ENCODE results near the gene PKP4. TPM values are rescaled to one million over a fixed set of nuclear protein-coding genes. Genes with fewer than 3 reads are reported as not detected.
A peak's percentile ranks its signal among the peaks of the same experiment; 100 is the strongest.

The PKP4 gene
- total RNA-seq, 1 experiment from 2014 or later = 67.7 TPM

DNA sequence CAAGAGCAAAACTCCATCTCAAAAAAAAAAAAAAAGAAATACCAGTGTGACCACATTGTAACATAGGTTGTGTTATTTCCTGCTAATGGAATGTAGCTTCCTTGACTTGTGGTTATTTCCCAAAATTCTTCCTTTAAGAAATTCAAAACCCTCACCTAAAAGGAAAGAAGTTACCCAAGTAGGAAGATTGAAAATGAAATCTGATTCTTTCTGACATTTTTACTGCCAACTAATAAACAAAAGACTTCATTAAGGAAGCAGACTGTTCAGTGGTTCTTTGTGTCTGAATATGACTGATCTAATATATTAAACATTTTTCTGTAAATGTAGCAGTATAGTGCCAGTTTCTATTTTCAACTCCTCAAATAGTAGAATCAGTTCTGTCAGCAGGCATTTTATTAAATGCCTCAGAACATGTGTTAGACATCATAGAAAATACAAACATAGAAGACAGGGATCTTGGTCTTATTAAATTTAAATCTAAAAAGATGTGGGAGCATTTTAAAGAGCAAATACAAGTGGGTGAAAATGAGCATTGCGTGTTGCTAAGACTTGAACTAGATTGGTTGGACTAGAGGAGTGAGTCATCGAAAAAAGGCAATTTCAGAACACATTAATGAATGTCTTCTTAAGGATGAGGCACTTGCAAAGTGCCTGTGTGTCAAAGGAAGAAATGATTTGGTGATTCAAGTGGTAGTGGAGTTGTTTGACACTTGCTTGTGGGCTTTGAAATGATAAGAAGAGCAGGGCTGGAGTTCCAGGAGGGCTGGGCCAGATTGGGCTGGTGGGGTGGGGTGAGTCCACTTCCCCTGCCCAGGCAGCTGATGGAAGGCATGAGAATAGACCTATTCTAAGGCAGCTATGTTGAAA, 53.4 kb downstream of the PKP4 start:
- H3K9me3 ChIP-seq (ENCODE audit: low read depth, low read length, poor library complexity, severe bottlenecking) = no peaks in the 10 kb centered on the region
- BruUV-seq (replicated peaks) = no TSS peak

DNA sequence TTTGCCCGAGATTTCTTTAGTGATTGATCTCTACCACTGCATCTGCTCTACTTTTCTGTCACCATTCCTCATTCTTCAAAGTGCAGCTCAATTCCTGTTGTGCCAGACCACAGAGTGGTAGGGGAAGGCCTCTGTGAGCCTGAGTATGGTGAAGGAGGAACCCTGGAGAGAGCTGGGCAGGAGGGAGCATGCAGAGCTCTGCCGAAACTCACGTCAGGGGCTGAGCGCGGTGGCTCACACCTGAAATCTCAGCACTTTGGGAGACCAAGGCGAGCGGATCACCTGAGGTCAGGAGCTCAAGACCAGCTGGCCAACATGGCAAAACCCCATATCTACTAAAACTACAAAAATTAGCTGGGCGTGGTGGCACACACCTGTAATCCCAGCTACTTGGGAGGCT, 54.1 kb downstream of the PKP4 start:
- Histone ChIP-seq H3K36me3 (ENCODE audit: insufficient read depth, low read length, poor library complexity, severe bottlenecking) (no peaks in the 10 kb centered on the region), H3K4me1 (ENCODE audit: insufficient read depth, low read length, poor library complexity, severe bottlenecking) (peaks cover 17% of the 10 kb centered on the region), H3K9me3 (ENCODE audit: low read depth, low read length, poor library complexity, severe bottlenecking) (no peaks in the 10 kb centered on the region), H3K4me3 (ENCODE audit: low read depth, low read length, poor library complexity, severe bottlenecking) (no peak overlapping the region), H3K27ac (ENCODE audit: low read depth, low read length, poor library complexity, severe bottlenecking) (no peak overlapping the region), H3K27me3 (replicated peaks; ENCODE audit: insufficient read depth, low read depth, low read length, poor library complexity) (no peaks in the 10 kb centered on the region)
- intact Hi-C loops (cut with micrococcal nuclease; ENCODE audit: unreplicated experiment) = no loop called here
- TF ChIP-seq EZH2 (IDR thresholded peaks at IDR 0.05; ENCODE audit: borderline replicate concordance, low read depth, low read length, poor library complexity, severe bottlenecking) = no peak
- TF ChIP-seq, protein P1, sequence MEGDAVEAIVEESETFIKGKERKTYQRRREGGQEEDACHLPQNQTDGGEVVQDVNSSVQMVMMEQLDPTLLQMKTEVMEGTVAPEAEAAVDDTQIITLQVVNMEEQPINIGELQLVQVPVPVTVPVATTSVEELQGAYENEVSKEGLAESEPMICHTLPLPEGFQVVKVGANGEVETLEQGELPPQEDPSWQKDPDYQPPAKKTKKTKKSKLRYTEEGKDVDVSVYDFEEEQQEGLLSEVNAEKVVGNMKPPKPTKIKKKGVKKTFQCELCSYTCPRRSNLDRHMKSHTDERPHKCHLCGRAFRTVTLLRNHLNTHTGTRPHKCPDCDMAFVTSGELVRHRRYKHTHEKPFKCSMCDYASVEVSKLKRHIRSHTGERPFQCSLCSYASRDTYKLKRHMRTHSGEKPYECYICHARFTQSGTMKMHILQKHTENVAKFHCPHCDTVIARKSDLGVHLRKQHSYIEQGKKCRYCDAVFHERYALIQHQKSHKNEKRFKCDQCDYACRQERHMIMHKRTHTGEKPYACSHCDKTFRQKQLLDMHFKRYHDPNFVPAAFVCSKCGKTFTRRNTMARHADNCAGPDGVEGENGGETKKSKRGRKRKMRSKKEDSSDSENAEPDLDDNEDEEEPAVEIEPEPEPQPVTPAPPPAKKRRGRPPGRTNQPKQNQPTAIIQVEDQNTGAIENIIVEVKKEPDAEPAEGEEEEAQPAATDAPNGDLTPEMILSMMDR (conservative IDR thresholded peaks at IDR 0.05; ENCODE audit: low read depth, low read length) = no peak
- BruUV-seq (replicated peaks) = no TSS peak
- CTCF ChIA-PET = interaction anchor here (0.7 kb wide), 1 partner anchor 40 kb away, joined by 4 read pairs; no protein-coding TSS in a partner anchor
- no peak for DNase-seq (ENCODE audit: low spot score)
- POLR2A ChIA-PET (ENCODE audit: low non-redundant PET) = interaction anchor here (0.6 kb wide), 1 partner anchor 10 kb away, joined by 3 read pairs; no protein-coding TSS in a partner anchor

More for the DNA sequence above, 53.4 kb downstream of the PKP4 start:
- TF ChIP-seq, protein P1 (conservative IDR thresholded peaks at IDR 0.05; ENCODE audit: low read depth, low read length) = no peak
- no peak for TF ChIP-seq EZH2 (IDR thresholded peaks at IDR 0.05; ENCODE audit: borderline replicate concordance, low read depth, low read length, poor library complexity, severe bottlenecking)
- DNase-seq (ENCODE audit: low spot score) = peak; percentile 38
- Histone ChIP-seq H3K4me1 (ENCODE audit: insufficient read depth, low read length, poor library complexity, severe bottlenecking) (peaks cover 22% of the 10 kb centered on the region), H3K27me3 (replicated peaks; ENCODE audit: insufficient read depth, low read depth, low read length, poor library complexity) (no peaks in the 10 kb centered on the region), H3K36me3 (ENCODE audit: insufficient read depth, low read length, poor library complexity, severe bottlenecking) (no peaks in the 10 kb centered on the region), H3K27ac (ENCODE audit: low read depth, low read length, poor library complexity, severe bottlenecking) (no peak overlapping the region), H3K4me3 (ENCODE audit: low read depth, low read length, poor library complexity, severe bottlenecking) (no peak overlapping the region)
- CTCF ChIA-PET = interaction anchor here (0.7 kb wide), 1 partner anchor 41 kb away, joined by 4 read pairs; no protein-coding TSS in a partner anchor
- intact Hi-C loops (cut with micrococcal nuclease; ENCODE audit: unreplicated experiment) = no loop called here
- POLR2A ChIA-PET (ENCODE audit: low non-redundant PET) = no interaction called here

DNA sequence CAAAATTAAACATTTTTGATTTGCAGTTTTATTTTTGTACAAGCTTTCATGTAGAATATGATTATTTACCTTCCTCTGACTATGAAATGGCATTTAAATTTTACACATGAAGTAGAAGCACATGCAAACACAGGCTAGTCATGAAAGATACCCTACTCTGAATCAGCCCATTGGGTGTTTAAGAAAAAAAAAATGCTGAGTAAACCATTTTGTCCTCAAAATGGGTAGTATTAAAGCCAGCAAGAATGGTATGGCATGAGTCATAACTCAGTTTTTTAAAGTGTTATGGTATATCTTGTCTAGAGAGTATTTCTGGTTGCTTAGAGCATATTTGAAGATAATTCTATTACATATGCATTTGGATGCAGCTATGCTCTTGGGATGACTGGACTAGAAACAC, 55.0 kb downstream of the PKP4 start:
- ChIA-PET CTCF (no interaction called here), POLR2A (ENCODE audit: low non-redundant PET) (interaction anchor here (0.6 kb wide), 1 partner anchor 11 kb away, joined by 3 read pairs; no protein-coding TSS in a partner anchor)
- Histone ChIP-seq H3K4me1 (ENCODE audit: insufficient read depth, low read length, poor library complexity, severe bottlenecking) (peaks cover 11% of the 10 kb centered on the region), H3K4me3 (ENCODE audit: low read depth, low read length, poor library complexity, severe bottlenecking) (no peak overlapping the region), H3K36me3 (ENCODE audit: insufficient read depth, low read length, poor library complexity, severe bottlenecking) (no peaks in the 10 kb centered on the region), H3K9me3 (ENCODE audit: low read depth, low read length, poor library complexity, severe bottlenecking) (no peaks in the 10 kb centered on the region), H3K27ac (ENCODE audit: low read depth, low read length, poor library complexity, severe bottlenecking) (no peak overlapping the region), H3K27me3 (replicated peaks; ENCODE audit: insufficient read depth, low read depth, low read length, poor library complexity) (no peaks in the 10 kb centered on the region)
- no peak for TF ChIP-seq EZH2 (IDR thresholded peaks at IDR 0.05; ENCODE audit: borderline replicate concordance, low read depth, low read length, poor library complexity, severe bottlenecking)
- TF ChIP-seq, protein P1 (conservative IDR thresholded peaks at IDR 0.05; ENCODE audit: low read depth, low read length) = no peak
- no TSS peak for BruUV-seq (replicated peaks)
- no peak for DNase-seq (ENCODE audit: low spot score)
- intact Hi-C loops (cut with micrococcal nuclease; ENCODE audit: unreplicated experiment) = no loop called here

All from A673 (cell line).